ENCODE data around the gene PEX13. TPM values are rescaled to one million over a fixed set of nuclear protein-coding genes. Genes with fewer than 3 reads are reported as not detected.

PEX13 gene, protein sequence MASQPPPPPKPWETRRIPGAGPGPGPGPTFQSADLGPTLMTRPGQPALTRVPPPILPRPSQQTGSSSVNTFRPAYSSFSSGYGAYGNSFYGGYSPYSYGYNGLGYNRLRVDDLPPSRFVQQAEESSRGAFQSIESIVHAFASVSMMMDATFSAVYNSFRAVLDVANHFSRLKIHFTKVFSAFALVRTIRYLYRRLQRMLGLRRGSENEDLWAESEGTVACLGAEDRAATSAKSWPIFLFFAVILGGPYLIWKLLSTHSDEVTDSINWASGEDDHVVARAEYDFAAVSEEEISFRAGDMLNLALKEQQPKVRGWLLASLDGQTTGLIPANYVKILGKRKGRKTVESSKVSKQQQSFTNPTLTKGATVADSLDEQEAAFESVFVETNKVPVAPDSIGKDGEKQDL
- 11.7 and 25.1 TPM in 2 replicates for polyA plus RNA-seq (2011; rRNA removed)
- 20.4 and 21.4 TPM in 2 replicates for polyA minus RNA-seq (2011; rRNA and poly(A)+ RNA removed)

DNA sequence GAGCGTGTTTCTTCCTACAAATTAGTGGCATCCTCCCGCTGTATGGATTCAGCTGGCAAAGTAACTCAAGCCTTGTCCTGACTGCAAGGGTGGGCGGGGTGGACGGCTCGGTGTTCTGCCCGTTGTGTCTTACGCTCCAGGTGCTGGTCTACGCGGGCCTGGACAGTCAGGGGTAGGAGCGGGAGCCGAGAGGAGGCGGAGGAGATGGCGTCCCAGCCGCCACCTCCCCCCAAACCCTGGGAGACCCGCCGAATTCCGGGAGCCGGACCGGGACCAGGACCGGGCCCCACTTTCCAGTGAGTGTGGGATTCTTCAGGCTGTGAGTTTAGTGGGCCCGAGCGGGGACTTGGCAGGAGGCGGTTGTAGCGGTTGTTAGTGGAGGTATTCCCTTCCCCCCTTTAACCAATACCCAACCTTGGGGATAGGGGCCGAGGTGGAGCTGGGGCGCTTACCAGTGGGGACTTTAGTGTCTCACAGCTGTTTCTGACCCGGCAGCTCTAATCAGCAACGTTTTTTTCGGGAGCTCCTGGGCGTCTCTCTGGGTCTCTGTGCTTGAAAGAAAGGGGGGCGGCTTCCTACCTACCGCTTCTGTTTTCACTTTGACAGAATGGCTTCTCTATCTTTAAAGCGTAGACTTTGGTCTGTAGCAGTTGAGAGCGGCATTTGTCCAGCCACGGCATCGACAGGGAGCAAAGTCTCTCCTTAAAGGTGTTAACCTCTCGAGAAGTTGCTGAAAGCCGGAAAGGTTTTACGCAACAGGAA lies at the start of gene PEX13, which contains the start of gene PUS10:
TSS of gene PEX13 (plus strand) at position 165 of the 762 bp plus-strand sequence. CDS start at position 205, 40 bp downstream.
TSS of gene PUS10 (minus strand) at position 700 of the 762 bp plus-strand sequence. CDS start 6,365 bp downstream, outside the sequence.
- ChIA-PET CTCF (interaction anchor here (0.7 kb wide), 1 partner anchor 230 kb away, joined by 3 read pairs; no protein-coding TSS in a partner anchor), POLR2A (no interaction called here)
- H3K27me3 ChIP-seq (ENCODE audit: control insufficient read depth, insufficient read depth, low read length) = no peaks in the 10 kb centered on the region
- H3K36me3 ChIP-seq (ENCODE audit: control insufficient read depth, insufficient read depth, low read length) = 0 out of 2 replicates have a peak, but pooled peaks cover 3% of the 10 kb centered on the region
- H3K4me3 ChIP-seq (ENCODE audit: low read depth, low read length) = peak within 1 kb of the TSS; percentile 50
- DNase-seq (ENCODE audit: low read depth) = no peak
- TF ChIP-seq, protein P1, sequence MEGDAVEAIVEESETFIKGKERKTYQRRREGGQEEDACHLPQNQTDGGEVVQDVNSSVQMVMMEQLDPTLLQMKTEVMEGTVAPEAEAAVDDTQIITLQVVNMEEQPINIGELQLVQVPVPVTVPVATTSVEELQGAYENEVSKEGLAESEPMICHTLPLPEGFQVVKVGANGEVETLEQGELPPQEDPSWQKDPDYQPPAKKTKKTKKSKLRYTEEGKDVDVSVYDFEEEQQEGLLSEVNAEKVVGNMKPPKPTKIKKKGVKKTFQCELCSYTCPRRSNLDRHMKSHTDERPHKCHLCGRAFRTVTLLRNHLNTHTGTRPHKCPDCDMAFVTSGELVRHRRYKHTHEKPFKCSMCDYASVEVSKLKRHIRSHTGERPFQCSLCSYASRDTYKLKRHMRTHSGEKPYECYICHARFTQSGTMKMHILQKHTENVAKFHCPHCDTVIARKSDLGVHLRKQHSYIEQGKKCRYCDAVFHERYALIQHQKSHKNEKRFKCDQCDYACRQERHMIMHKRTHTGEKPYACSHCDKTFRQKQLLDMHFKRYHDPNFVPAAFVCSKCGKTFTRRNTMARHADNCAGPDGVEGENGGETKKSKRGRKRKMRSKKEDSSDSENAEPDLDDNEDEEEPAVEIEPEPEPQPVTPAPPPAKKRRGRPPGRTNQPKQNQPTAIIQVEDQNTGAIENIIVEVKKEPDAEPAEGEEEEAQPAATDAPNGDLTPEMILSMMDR (IDR thresholded peaks at IDR 0.05; ENCODE audit: insufficient read depth, low read depth, low read length) = no peak

DNA sequence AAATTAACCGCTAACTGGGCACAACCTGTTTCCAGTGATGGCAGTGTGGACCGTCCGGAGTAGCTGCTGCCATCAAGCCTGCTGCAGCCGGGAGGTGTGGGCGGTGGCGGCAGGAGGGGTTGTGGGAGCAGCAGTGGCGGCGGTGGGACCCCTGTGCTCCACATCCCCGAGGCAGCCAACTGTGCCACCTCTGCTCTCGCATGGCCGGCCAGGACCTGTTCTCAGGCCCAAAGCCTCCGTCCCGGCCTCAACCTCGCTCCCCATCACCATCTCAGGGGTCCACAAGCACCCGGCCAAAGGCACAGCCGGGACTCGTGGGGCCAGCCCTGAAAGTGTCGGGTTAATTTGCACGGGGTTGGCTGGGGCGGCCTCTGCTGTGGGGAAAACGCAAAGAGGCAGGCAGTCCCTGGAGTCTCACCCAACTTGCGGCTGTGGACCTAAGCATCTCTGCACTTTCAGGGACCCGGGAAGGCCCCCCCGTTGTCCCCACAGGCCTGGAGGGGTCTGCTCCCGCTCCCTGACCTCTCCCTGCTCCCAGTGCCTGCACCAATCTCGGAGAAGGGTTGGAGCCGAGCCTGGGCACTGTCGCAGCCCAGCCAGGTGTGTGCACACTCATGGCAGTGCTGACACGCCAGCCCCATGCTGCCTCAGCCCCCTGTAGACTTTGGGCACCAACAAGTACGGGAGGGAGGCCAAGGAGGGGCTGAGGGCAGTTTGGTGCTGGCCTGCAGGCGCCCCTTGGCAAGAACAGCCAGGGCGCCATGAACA lies 44.4 kb upstream of the PEX13 start:
- H3K27me3 ChIP-seq (ENCODE audit: control insufficient read depth, insufficient read depth, low read length) = no peaks in the 10 kb centered on the region
- no peaks in the 10 kb centered on the region for H3K36me3 ChIP-seq (ENCODE audit: control insufficient read depth, insufficient read depth, low read length)
- no peak overlapping the region for H3K4me3 ChIP-seq (ENCODE audit: low read depth, low read length)
- POLR2A ChIA-PET = no interaction called here
- no peak for DNase-seq (ENCODE audit: low read depth)
- TF ChIP-seq, protein P1 (IDR thresholded peaks at IDR 0.05; ENCODE audit: insufficient read depth, low read depth, low read length) = no peak
- CTCF ChIA-PET = no interaction called here

DNA sequence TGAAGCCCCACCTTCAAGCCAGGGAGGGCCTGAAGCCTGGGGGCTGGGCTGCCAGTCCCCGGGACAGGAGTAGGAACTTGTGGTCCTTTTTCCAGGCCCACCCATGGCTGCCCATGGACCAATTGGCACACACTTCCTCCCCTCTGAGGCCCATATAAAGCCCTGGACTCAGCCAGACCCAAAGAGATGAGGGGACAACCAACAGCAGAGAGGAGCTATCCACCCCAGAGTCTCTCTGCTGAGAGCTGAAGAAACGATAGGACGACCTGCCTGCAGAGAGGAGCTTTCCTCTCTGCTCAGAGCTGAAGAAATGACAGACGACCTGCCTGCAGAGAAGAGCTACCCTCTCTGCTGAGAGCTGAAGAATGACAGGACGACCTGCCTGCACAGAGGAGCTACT lies 43.8 kb upstream of the PEX13 start:
- CTCF ChIA-PET = interaction anchor here (0.8 kb wide), 1 partner anchor 37 kb away, joined by 3 read pairs; no protein-coding TSS in a partner anchor
- no peaks in the 10 kb centered on the region for H3K27me3 ChIP-seq (ENCODE audit: control insufficient read depth, insufficient read depth, low read length)
- no peak for DNase-seq (ENCODE audit: low read depth)
- POLR2A ChIA-PET = no interaction called here
- H3K4me3 ChIP-seq (ENCODE audit: low read depth, low read length) = no peak overlapping the region
- TF ChIP-seq, protein P1 (IDR thresholded peaks at IDR 0.05; ENCODE audit: insufficient read depth, low read depth, low read length) = no peak
- H3K36me3 ChIP-seq (ENCODE audit: control insufficient read depth, insufficient read depth, low read length) = no peaks in the 10 kb centered on the region

DNA sequence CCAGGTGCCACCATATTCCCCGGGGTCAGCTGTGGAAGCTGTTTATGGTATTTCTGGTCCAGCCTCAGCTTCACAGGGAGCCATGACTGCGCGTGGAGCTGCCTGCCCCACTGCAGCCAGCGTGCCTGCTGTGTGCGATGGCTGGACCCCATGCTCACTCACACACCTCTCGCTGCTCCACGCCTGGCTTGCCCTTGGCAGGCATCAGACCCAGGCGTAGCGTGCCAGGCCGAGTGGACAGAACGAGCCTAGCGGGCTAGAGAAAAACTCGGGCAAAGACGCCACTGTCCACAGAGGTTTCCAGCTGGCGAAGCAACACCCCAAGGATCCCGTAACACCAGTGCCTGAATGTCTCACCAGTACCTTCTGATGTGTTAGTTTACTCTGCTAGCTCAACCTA lies 42.9 kb upstream of the PEX13 start:
- ChIA-PET CTCF (interaction anchor here (0.8 to 1.4 kb wide), 2 partner anchors 16 to 38 kb away, joined by 3 read pairs; no protein-coding TSS in a partner anchor), POLR2A (no interaction called here)
- no peaks in the 10 kb centered on the region for H3K27me3 ChIP-seq (ENCODE audit: control insufficient read depth, insufficient read depth, low read length)
- no peak for DNase-seq (ENCODE audit: low read depth)
- no peaks in the 10 kb centered on the region for H3K36me3 ChIP-seq (ENCODE audit: control insufficient read depth, insufficient read depth, low read length)
- TF ChIP-seq, protein P1 (IDR thresholded peaks at IDR 0.05; ENCODE audit: insufficient read depth, low read depth, low read length) = no peak
- no peak overlapping the region for H3K4me3 ChIP-seq (ENCODE audit: low read depth, low read length)
